CD14-positive monocyte (primary cell): ENCODE results near the gene FNIP2. TPM values are rescaled to one million over a fixed set of nuclear protein-coding genes. Genes with fewer than 3 reads are reported as not detected.
"Not testable (repeated sequence)": the region's sequence is repeated elsewhere in the genome, so short reads cannot be mapped to it uniquely, and the experiment has no call there.

Experiments used
- DNase-seq, 3 donors: peaks; one replicate each; pipeline ENCODE4 v3.0.0-alpha.2; 2011 to 2022
- H2AFZ ChIP-seq: 2 replicates; pipeline ENCODE4 v1.6.0; 2012; ENCODE audit warnings: mild to moderate bottlenecking, low read depth, low read length, inconsistent platforms; ENCODE audit not compliant: insufficient read depth, poor library complexity, severe bottlenecking
- H3K27ac ChIP-seq, 2 donors: 1 replicate in 1 of 2; 2 replicates in 1 of 2; pipeline ENCODE4 v1.5.1; 2012 to 2013; ENCODE audit warnings: low read length in 2 of 2, control low read depth in 1 of 2, inconsistent platforms in 1 of 2, low read depth in 1 of 2, mild to moderate bottlenecking in 1 of 2
- H3K27me3 ChIP-seq, 2 donors: one replicate each; pipeline versions ENCODE4 v1.6.0 to v1.6.1; 2011 to 2013; ENCODE audit warnings: low read length in 2 of 2; ENCODE audit not compliant: control insufficient read depth in 2 of 2, insufficient read depth in 2 of 2
- H3K36me3 ChIP-seq, 2 donors: replicated peaks in 1 of 2; 1 replicate in 1 of 2; 2 replicates in 1 of 2; pipeline versions ENCODE4 v1.5.1 to v1.6.1; 2012 to 2013; ENCODE audit warnings: low read length in 2 of 2, control low read depth in 1 of 2, inconsistent platforms in 1 of 2, mild to moderate bottlenecking in 1 of 2; ENCODE audit not compliant: insufficient read depth in 2 of 2, control insufficient read depth in 1 of 2
- H3K4me1 ChIP-seq, 2 donors: 1 replicate in 1 of 2; 2 replicates in 1 of 2; pipeline versions ENCODE4 v1.5.1 to v1.6.1; 2012 to 2013; ENCODE audit warnings: low read length in 2 of 2, control low read depth in 1 of 2, inconsistent platforms in 1 of 2, mild to moderate bottlenecking in 1 of 2, moderate library complexity in 1 of 2; ENCODE audit not compliant: insufficient read depth in 2 of 2, control insufficient read depth in 1 of 2
- H3K4me2 ChIP-seq: replicated peaks from 2 replicates; pipeline ENCODE3; 2012; ENCODE audit warnings: low read length, moderate library complexity, mild to moderate bottlenecking; ENCODE audit not compliant: poor library complexity, severe bottlenecking; ENCODE audit errors: extremely low read depth
- H3K4me3 ChIP-seq, 3 experiments: fragments of 200-600 bp in 1 of 3; sonication (generic) in 1 of 3; replicated peaks in 1 of 3; 1 replicate in 2 of 3; 2 replicates in 1 of 3; pipeline ENCODE4 v1.5.1; 2011 to 2013; ENCODE audit warnings: low read length in 3 of 3, mild to moderate bottlenecking in 3 of 3, control low read depth in 2 of 3, low read depth in 2 of 3, inconsistent platforms in 1 of 3, moderate library complexity in 1 of 3
- H3K79me2 ChIP-seq: 2 replicates; pipeline ENCODE4 v1.6.0; 2012; ENCODE audit warnings: mild to moderate bottlenecking, control low read depth, inconsistent platforms, low read length, moderate library complexity; ENCODE audit not compliant: insufficient read depth
- H3K9ac ChIP-seq: 2 replicates; pipeline ENCODE4 v1.6.0; 2017; ENCODE audit warnings: low read length, mild to moderate bottlenecking; ENCODE audit not compliant: insufficient read depth, poor library complexity, severe bottlenecking
- H3K9me3 ChIP-seq, 2 donors: replicated peaks in 1 of 2; 1 replicate in 1 of 2; 2 replicates in 1 of 2; pipeline versions ENCODE4 v1.5.1 to v1.6.1; 2012 to 2013; ENCODE audit warnings: low read length in 2 of 2, control low read depth in 1 of 2; ENCODE audit not compliant: control insufficient read depth in 1 of 2, insufficient read depth in 1 of 2
- H4K20me1 ChIP-seq: 2 replicates; pipeline ENCODE4 v1.6.0; 2012; ENCODE audit warnings: mild to moderate bottlenecking, low read length, control low read depth, moderate library complexity; ENCODE audit not compliant: insufficient read depth
- H3K27ac Mint-ChIP-seq, 7 donors: one replicate each; pipeline ENCODE4 v1.8.0; 2020; ENCODE audit warnings: mild to moderate bottlenecking in 7 of 7, mixed read lengths in 7 of 7, moderate library complexity in 6 of 7, inconsistent platforms in 2 of 7
- H3K27me3 Mint-ChIP-seq, 3 donors: one replicate each; pipeline ENCODE4 v1.8.0; 2021 to 2022; ENCODE audit warnings: low read depth in 3 of 3, mild to moderate bottlenecking in 3 of 3, mixed read lengths in 3 of 3, moderate library complexity in 3 of 3, inconsistent platforms in 1 of 3
- H3K36me3 Mint-ChIP-seq, 2 donors: one replicate each; pipeline ENCODE4 v1.8.0; 2020; ENCODE audit warnings: mixed read lengths in 2 of 2, inconsistent platforms in 1 of 2, mild to moderate bottlenecking in 1 of 2
- H3K4me1 Mint-ChIP-seq: one replicate; pipeline ENCODE4 v1.8.0; 2020; ENCODE audit warnings: mild to moderate bottlenecking, mixed read lengths
- H3K4me3 Mint-ChIP-seq, 2 donors: one replicate each; pipeline ENCODE4 v1.8.0; 2020; ENCODE audit warnings: mild to moderate bottlenecking in 2 of 2, mixed read lengths in 2 of 2, moderate library complexity in 1 of 2
- H3K9me3 Mint-ChIP-seq, 7 donors: one replicate each; pipeline ENCODE4 v1.8.0; 2020 to 2022; ENCODE audit warnings: mixed read lengths in 7 of 7, mild to moderate bottlenecking in 6 of 7, moderate library complexity in 6 of 7, inconsistent platforms in 2 of 7
- CTCF ChIP-seq: fragments of 200-600 bp; IDR thresholded peaks from one replicate; pipeline ENCODE4 v1.8.0; 2022; ENCODE audit warnings: antibody characterized with exemption, mild to moderate bottlenecking
- WGBS: methylation state at CpG from one replicate; pipeline ENCODE4 v1.1.5; 2013; ENCODE audit warnings: missing lambda C conversion rate; ENCODE audit not compliant: insufficient coverage; 5-methylcytosine and 5-hydroxymethylcytosine counted together
- intact Hi-C, 2 donors: fragments of 100-400 bp; cut with micrococcal nuclease; formaldehyde crosslinking; loops; one replicate each; pipeline versions ENCODE4 v1.15.0 to v1.15.1; 2023
- polyA plus RNA-seq, 3 donors: library from polyadenylated mRNA; depleted of rRNA in 1 of 3; unstranded in 2 of 3; stranded (reverse) in 1 of 3; fragments of 300-500 nt in 2 of 3; fragments of >200 nt in 1 of 3; fragmentation: Illumina TruSeq in 2 of 3; gene quantifications; 1 replicate in 2 of 3; 2 replicates in 1 of 3; pipeline ENCODE4 v1.2.3, GENCODE V29; 2012 to 2021

FNIP2 gene
- polyA plus RNA-seq, 3 donors = 3.5 to 7.7 (median 5.7) TPM

GRCh38 chr4:158793021-158793420 is 24.2 kb downstream of the FNIP2 start:
- no peak overlapping the region for H3K9ac ChIP-seq
- no peak overlapping the region for H2AFZ ChIP-seq
- no peak overlapping the region for H3K4me2 ChIP-seq
- Mint-ChIP-seq H3K27me3 (no peaks in the 10 kb centered on the region), H3K9me3 (peaks cover 0 to 2% (median 0%) of the 10 kb centered on the region in 7 donors), H3K4me3 (no peak overlapping the region), H3K36me3 (peaks cover 4 to 5% of the 10 kb centered on the region in 2 donors), H3K27ac (peak overlapping the region in 3 of 7 donors; percentile 8 to 77 (median 14)), H3K4me1 (peaks cover 41% of the 10 kb centered on the region)
- H4K20me1 ChIP-seq = peaks cover 44% of the 10 kb centered on the region
- intact Hi-C loops = no loop called here
- H3K27me3 ChIP-seq = no peaks in the 10 kb centered on the region
- DNase-seq = no peak
- peaks cover 18 to 23% of the 10 kb centered on the region in 2 donors for H3K4me1 ChIP-seq
- no peak for TF ChIP-seq CTCF
- peaks cover 89% of the 10 kb centered on the region for H3K79me2 ChIP-seq
- H3K36me3 ChIP-seq = no peaks in the 10 kb centered on the region
- H3K4me3 ChIP-seq = no peak overlapping the region
- WGBS = 100% methylated on average over 1 of the region's 1 CpG
- no peaks in the 10 kb centered on the region for H3K9me3 ChIP-seq
- no peak overlapping the region for H3K27ac ChIP-seq

- H3K27me3 ChIP-seq, H3K36me3 Mint-ChIP-seq, H3K4me2 ChIP-seq, H3K4me3 Mint-ChIP-seq, H3K27me3 Mint-ChIP-seq, H3K9me3 Mint-ChIP-seq, H3K9ac ChIP-seq, H3K36me3 ChIP-seq, H3K9me3 ChIP-seq, H3K27ac ChIP-seq, H2AFZ ChIP-seq, H3K4me3 ChIP-seq, intact Hi-C loops, DNase-seq: not testable (repeated sequence)
- peaks cover 37% of the 10 kb centered on the region for H3K4me1 Mint-ChIP-seq
- Histone ChIP-seq H3K4me1 (peaks cover 14 to 19% of the 10 kb centered on the region in 2 donors), H3K79me2 (peaks cover 90% of the 10 kb centered on the region), H4K20me1 (peaks cover 41% of the 10 kb centered on the region)
- WGBS = no CpG with 5 or more reads among the region's 1 CpG
- H3K27ac Mint-ChIP-seq = peak overlapping the region in 5 of 7 donors; percentile 8 to 77 (median 33)
Measured at GRCh38 chr4:158793430-158793829, 24.6 kb downstream of the FNIP2 start.
